Measurements from ENCODE around the gene TGFB2.

DNA sequence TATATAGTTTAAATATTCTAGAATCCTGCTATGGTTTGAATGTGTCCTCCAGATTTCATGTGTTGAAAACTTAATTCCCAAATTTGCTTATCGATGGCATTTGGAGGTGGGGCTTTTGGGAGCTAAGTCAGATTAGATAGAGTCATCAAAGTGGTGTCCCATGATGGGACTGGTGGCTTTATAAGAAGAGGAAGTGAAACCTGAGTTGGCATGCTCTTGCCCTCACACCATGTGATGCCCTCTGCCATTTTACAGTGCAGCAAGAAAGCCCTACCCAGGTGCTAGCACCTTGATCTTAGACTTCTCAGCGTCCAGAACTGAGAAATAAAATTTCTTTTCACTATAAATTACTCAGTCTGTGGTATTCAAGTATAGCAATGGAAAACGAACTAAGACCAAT lies 111.3 kb downstream of the TGFB2 start:
- TF ChIP-seq, protein P1, sequence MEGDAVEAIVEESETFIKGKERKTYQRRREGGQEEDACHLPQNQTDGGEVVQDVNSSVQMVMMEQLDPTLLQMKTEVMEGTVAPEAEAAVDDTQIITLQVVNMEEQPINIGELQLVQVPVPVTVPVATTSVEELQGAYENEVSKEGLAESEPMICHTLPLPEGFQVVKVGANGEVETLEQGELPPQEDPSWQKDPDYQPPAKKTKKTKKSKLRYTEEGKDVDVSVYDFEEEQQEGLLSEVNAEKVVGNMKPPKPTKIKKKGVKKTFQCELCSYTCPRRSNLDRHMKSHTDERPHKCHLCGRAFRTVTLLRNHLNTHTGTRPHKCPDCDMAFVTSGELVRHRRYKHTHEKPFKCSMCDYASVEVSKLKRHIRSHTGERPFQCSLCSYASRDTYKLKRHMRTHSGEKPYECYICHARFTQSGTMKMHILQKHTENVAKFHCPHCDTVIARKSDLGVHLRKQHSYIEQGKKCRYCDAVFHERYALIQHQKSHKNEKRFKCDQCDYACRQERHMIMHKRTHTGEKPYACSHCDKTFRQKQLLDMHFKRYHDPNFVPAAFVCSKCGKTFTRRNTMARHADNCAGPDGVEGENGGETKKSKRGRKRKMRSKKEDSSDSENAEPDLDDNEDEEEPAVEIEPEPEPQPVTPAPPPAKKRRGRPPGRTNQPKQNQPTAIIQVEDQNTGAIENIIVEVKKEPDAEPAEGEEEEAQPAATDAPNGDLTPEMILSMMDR (conservative IDR thresholded peaks at IDR 0.05; ENCODE audit: low read depth, low read length): no peak
- TF ChIP-seq EZH2 (IDR thresholded peaks at IDR 0.05; ENCODE audit: borderline replicate concordance, low read depth, low read length, poor library complexity, severe bottlenecking): no peak

All from A673 (cell line).